ENCODE results near the gene TBPL1.
"Not testable (repeated sequence)": the region's sequence is repeated elsewhere in the genome, so short reads cannot be mapped to it uniquely, and the experiment has no call there.

Gene TBPL1

DNA sequence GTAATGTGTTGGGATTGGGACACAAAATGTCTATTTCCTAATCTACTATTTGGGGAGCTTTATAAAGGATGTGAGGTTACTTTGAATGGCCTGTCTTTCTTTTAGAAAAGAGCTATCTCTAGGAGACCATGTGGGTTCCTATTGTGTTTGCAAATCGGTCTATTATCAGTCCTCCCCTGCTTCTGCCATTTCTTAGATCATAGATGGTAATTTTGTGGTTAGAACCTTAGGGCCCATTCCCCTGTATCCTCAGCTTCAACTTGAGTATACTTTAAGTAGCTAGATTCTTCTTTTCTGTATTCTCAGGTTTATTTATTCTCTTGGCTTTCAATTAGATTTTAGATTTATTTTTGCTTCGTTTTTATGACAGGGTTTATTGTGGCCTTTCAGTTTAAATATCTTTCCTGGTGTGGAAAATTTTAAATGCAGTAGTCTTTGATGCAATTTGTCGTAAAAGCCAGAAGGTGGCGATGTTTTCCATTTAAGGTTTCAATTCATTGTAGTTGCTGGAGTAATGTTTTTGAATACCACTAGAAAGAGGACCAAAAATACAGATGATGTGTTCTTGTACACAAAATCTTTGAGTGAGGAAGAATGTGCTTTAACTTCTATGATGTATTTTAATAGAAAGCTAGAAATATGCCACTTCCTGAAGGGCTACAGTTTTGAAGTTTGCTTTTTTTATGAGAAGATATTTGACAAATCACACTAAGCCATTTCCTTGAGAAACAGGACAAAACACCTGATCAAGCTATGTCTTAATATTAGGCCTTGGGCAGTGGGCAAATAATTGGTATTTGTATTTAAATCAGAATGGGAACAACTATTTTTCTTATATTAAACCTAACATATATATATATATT lies 20.3 kb downstream of the TBPL1 start:
- DNase-seq: peak; percentile 36 to 67

- DNase-seq: peak in 1 of 2 donors; percentile 26
Measured at GRCh38 chr6:133977983-133978895, 25.2 kb downstream of the TBPL1 start.

DNA sequence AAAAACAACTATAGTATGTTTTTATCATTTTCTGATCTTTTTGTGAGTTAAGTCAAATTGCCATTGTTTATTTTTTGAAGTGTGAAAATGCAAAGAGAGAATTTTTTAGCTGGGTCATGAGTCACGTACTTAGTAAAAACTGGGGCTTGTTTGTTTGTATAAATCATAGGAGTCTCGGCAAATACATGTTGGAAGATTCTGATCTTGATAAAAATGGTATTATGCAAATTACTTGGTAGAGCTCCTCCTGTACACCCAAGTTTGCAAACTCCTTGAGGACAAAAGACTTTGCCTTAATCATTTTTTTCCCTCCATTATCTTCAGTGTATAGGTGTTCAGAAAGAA lies 25.8 kb downstream of the TBPL1 start:
- DNase-seq: no peak

DNA sequence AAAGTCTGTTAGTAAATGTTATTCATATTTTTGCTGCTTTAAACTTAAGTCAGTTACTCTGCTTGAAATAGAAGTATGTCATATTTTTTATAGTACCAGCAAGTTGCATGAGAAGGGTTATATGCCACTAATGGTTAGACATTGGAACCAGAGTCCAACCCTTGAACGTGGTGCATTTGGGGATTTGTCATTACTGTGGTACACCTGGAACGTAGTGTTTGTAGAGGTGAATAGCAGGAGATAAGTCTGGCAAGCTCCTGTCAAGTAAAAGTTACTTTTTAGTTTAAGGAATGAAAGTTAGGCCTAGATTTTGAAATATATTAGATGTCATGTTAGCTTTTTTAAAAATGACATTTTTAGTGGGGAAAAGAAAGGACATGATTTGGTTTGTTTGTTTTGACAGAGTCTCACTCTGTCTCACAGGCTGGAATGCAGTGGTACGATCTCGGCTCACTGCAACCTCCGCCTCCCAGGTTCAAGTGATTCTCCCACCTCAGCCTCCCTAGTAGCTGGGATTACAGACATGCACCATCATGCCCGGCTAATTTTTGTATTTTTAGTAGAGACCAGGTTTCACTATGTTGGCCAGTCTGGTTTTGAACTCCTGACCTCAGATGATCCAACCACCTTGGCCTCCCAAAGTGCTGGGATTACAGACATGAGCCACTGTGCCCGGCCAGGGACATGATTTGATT lies 26.4 kb downstream of the TBPL1 start:
- DNase-seq: not testable (repeated sequence)

DNA sequence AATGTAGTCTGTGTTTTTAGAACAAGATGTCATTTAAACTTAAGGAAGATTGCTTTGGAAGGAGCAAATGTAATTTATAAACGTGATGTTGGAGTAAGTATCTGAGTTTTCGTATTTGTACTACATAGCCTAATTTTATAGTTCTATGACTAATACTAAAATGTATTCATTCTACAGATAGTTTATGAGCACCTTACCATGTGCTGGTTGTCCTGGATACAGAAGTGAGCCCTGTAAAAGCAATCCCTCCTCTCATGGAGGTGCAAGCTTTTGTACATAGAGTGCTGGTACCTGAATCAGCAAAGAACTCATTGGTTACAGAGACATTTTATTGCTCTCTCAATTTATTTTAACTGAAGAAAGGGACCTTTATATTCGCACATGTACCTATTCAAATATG lies 27.1 kb downstream of the TBPL1 start:
- no peak for DNase-seq

DNA sequence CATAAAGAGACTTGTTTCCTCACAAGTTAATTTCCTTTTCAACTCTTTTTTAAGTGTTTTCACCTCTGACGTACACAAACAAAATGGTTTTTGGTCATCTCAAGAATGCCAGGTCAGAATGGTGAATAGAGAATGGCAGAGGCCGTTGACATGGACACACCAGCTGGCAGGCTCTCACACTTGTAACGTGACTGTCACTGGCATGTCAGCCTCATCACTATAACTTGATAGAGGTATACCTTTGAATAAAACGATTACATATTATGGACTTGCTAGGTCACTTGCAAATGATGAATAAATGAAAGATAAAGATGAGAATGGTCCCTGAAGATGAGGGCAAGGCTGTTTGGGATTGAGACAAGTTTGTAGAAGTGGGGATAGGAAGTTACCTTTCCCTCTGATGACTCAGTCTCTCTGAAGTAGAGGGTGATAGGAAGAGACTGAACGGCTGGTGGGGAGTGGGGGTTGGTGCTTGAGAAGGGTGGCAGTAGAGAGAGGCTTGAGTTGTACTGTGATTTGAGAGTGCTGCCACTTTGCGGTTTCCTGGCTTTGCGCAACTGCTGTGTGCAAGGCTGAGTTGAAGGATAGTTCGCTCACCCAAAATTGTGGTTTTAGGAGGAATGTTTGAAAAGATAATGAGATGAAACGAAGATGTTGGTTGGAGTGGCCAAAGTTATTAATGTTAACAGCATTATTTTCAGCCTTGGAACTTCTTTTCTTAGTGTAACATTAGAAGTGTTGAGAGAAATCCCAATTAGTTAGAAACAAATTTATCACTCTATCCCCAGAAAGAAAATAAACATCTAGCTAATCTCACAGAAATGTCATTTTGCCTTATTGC lies 30.3 kb downstream of the TBPL1 start:
- DNase-seq: peak; percentile 43 to 57

GRCh38 chr6:133985970-133986369 lies 32.9 kb downstream of the TBPL1 start:
- DNase-seq: no peak

GRCh38 chr6:133986942-133987341 lies 33.9 kb downstream of the TBPL1 start:
- no peak for DNase-seq

DNA sequence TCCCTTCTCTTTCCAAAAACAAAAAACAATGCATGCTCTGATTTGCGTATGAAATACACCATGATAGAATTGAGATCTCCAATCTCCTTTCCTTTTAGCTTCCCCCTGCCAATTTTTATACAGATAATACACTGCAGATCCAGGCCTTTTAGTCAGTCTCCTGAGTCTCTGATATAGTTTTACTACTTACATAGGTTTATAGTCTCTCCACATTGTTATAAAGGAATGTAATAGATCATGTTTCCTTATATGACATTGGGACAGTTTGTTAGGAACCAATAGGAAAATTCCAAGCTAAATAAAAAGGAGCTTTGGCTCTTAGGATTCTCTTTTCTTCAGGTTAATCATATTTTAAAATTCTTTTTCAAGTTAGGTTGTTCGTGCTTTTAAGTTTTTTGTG lies 36.5 kb downstream of the TBPL1 start:
- DNase-seq: no peak

DNA sequence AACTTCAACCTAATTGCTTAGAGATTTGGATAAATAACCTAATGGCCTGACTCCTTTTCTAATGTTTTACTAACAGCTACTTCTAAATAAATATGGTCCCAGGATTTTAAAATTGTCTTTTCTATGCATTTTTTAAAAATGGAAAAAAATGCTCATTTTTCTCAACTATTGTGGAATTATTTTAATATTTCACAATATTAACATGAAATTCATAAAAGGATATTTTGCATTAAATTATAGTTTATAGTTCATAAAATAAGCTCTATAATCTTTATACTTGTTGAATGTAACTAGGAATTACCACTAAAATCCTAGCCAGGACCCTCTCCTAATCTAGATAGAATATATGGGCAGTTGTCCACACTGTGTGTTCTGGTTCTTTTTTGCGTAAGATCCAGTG lies 37.3 kb downstream of the TBPL1 start:
- DNase-seq: no peak

- no peak for DNase-seq
Measured at GRCh38 chr6:133991096-133991593, 38.1 kb downstream of the TBPL1 start.

DNA sequence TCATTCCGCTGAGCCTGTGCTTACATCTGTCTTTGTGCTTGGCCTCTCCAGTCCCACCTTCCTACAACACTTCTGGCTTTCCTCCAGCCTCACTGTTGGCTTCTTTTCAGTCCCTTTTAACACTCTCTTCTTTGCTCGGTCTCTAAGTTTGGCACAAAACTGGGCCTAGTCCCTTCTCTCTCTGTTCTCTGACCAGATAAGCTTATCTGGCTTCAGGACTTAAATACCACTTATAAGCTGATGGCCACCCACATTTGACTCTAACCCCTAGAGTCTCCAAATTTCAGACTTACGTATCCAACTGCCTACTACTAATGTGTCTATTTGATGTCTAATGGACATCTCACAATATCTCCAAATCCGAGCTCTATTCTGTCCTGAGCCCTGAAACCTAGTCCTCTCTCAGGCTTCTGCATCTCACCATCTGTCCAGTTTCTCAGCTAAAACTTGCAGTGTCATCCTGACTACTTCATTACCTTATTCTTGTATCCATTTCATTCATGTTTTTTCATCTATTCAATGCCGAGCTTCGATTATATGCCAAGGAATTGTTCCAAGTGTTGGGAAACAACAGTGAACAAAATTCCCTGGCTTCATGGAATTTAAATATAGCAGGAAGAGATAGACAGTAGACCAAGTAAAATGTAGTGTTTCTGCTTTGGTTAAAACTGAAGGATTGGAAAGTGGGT lies 40.1 kb downstream of the TBPL1 start:
- no peak for DNase-seq

DNA sequence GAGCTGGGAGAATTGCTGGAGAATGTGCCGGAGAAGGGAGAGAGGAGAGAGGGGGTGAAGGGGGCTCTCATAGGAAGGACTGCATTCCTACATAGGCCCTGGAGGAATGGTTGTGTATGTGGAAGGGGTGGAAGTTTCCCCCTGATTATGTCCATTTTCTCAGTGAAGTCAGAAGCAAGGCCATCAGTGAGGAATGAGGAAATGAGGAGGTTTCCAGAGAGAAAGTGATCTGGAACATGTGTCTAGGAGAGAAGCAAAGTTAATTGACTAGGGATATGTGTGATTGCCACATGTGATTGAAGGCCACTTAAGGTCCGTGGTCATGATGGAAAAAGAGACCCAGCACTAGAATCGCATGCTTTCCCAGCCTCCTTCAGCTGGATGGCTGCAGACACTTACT lies 42.3 kb downstream of the TBPL1 start:
- DNase-seq: no peak

- DNase-seq: no peak
Measured at GRCh38 chr6:133995758-133996157, 42.7 kb downstream of the TBPL1 start.

DNA sequence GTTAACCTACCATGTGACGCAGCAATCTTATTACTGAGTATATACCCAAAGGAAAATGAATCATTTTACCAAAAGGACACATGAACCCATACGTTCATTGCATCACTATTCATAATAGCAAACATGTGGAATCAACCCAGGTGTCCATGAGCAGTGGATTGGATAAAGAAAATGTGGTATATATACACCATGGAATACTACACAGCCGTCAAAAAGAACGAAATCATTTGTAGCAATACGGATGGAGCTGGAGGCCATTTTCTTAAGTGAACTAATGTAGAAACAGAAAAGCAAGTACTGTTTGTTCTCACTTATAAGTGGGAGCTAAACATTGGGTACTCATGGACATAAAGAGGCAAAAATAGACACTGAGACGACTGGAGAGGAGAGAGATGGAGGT lies 44.2 kb downstream of the TBPL1 start:
- DNase-seq: no peak

GRCh38 chr6:133999305-133999704 lies 46.3 kb downstream of the TBPL1 start:
- no peak for DNase-seq

DNA sequence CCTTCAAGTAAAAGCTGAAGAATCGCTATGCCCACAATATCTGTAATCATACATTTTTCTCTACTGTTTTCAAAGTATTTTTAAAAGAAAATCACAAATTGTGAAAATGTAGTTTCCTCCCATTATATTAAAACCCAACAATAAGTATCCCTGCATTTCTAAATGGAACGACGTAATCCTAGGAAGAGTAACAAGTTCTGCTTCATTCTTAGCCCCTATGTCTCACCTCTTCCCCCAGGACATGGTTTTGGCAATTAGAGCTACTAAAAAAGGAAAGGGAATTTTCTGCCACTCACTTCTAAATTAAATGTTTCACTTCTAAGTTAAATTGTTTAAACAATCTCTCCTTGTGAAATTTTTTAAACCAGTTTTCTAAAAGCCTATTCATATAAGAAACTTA lies 47.4 kb downstream of the TBPL1 start:
- DNase-seq: no peak

DNA sequence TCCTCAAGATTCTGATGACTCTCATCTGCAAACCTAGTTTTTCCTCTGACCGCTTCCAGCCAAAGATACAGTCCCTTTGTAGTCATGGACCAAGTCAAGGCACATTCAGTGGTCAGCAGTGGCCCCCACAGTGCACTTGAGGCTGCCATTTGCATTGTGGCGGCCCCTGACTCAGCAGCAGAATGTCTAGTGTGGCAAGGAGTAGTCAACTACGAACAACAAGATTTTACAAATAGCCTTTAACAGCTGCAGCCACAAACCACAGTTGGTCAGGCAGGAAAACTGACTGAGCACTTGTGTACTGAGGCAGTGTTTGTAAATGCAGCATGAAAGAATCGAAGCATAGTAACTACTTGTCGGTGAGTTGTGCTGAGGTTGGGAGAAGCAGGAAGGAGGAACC lies 49.8 kb downstream of the TBPL1 start:
- no peak for DNase-seq

DNA sequence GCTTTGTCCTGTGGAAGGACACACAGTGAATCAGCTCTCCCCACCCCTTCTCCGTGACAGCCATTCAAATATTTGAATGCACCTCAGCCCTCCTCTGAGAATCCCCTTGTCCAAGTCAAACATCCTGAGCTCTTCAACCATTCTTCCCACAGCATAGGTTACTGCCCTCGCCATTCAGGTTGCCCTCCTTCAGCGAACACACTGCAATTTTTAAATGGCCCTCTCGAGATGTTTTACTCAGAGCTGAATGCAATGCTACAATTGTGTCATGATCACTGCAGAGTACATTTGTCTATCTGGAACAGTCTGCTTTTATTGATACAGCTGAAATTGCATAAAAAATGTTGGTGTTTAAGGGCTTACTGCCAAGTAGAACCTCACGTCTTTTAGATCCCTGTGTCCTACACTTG lies 50.5 kb downstream of the TBPL1 start:
- no peak for DNase-seq

DNA sequence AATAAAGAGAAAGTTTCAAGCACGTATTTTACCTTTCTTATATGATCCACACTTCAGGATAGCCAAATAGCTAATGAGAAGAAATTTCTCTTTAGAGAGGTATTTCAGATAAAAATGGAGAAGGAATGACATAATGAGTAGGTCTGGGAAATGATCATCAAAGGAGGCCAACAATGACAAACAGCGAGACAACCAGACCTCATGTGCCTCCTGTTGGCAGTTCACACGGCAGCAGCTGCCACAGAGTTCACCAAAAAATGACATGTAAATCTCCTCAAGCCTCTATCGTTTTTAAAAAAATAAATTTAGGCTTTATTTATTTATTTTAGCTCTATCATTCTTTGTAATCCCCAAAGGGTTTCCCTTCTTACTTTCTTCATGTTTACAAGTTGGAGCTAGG lies 51.7 kb downstream of the TBPL1 start:
- no peak for DNase-seq

DNA sequence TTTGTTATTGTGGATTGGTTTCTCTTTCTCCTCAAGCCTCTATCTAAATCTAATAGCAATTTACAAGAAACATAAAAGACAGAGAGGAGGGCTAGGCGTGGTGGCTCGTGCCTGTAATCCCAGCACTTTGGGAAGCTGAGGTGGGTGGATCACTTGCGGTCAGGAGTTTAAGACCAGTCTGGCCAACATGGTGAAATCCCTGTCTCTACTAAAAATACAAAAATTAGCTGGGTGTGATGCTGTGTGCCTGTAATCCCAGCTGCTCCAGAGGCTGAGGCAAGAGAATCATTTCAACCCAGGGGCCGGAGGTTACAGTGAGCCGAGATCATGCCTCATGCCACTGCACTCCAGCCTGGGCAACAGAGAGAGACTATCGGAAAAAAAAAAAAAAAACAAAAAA lies 52.8 kb downstream of the TBPL1 start:
- DNase-seq: no peak
